K562 (cell line): ENCODE data around the gene KLHL18. TPM values are rescaled to one million over a fixed set of nuclear protein-coding genes. Genes with fewer than 3 reads are reported as not detected.

Experiments used
- ATAC-seq: fragments of 200-7000 bp; cut with Tn5 transposase; 3 replicates; pipeline ENCODE4 v1.9.1; 2020; ENCODE audit warnings: moderate library complexity
- BruUV-seq: library from RNA; stranded (reverse); fragments of 400-500 nt; replicated peaks from 2 replicates; lab custom pipeline; 2021; lab: Mats Ljungman, UMichigan
- CTCF ChIA-PET: fragments of 300-600 bp; formaldehyde crosslinking; extraction: SDS; loops from one replicate; lab custom pipeline; 2021; ENCODE audit warnings: low intra/inter-chr PET ratio; lab: Yijun Ruan, JAX
- POLR2A ChIA-PET: fragments of 300-600, 350-650 bp; sonication (Branson Sonifier 250); formaldehyde crosslinking; extraction: SDS; loops from one replicate; lab custom pipeline; 2021; ENCODE audit warnings: antibody characterized with exemption, inconsistent platforms; lab: Yijun Ruan, JAX
- DNase-seq, 4 experiments: peaks; one replicate each; pipeline versions ENCODE4 v3.0.0 to v3.0.0-alpha.2; 2011 to 2018; ENCODE audit warnings: low spot score in 3 of 4, mixed read lengths in 3 of 4; ENCODE audit errors: extremely low read depth in 1 of 4
- FAIRE-seq: peaks from 2 replicates; lab custom pipeline; 2011; peaks lifted over from hg19 to GRCh38; lab: Jason Lieb, UNC
- H2AFZ ChIP-seq: 2 replicates; pipeline ENCODE4 v1.6.0; 2011; ENCODE audit warnings: low read depth, low read length, control low read depth, inconsistent platforms
- H3K27ac ChIP-seq: fragments of 200-600 bp; 3 replicates; pipeline ENCODE4 v1.8.0; 2011; ENCODE audit warnings: low read depth, mild to moderate bottlenecking, control low read depth, inconsistent platforms, low read length, moderate library complexity, mixed read lengths; ENCODE audit errors: extremely low read depth
- H3K27me3 ChIP-seq, 2 experiments: fragments of 300-600 bp in 1 of 2; 2 replicates in 1 of 2; 3 replicates in 1 of 2; pipeline versions ENCODE4 v1.6.0 to v1.8.0; 2011; ENCODE audit warnings: inconsistent platforms in 2 of 2, low read length in 2 of 2, mild to moderate bottlenecking in 1 of 2, mixed read lengths in 1 of 2, moderate library complexity in 1 of 2; ENCODE audit not compliant: control insufficient read depth in 2 of 2, insufficient read depth in 2 of 2
- H3K36me3 ChIP-seq: fragments of 300-600 bp; 3 replicates; pipeline ENCODE4 v1.8.0; 2011; ENCODE audit warnings: mild to moderate bottlenecking, low read length, inconsistent platforms; ENCODE audit not compliant: control insufficient read depth, insufficient read depth
- H3K4me1 ChIP-seq, 2 experiments: fragments of 200-600 bp in 1 of 2; replicated peaks in 1 of 2; 2 replicates in 1 of 2; 3 replicates in 1 of 2; pipeline versions ENCODE4 v1.5.1 to v1.8.0; 2011; ENCODE audit warnings: inconsistent platforms in 2 of 2, low read length in 2 of 2, mild to moderate bottlenecking in 1 of 2, mixed read lengths in 1 of 2, moderate library complexity in 1 of 2; ENCODE audit not compliant: control insufficient read depth in 2 of 2, insufficient read depth in 2 of 2
- H3K4me2 ChIP-seq: 2 replicates; pipeline ENCODE4 v1.6.1; 2011; ENCODE audit warnings: low read length, control low read depth, inconsistent platforms, mixed read lengths; ENCODE audit not compliant: insufficient read depth
- H3K4me3 ChIP-seq: fragments of 200-600 bp; sonication (generic), shearing (Covaris generic); 2 replicates; pipeline ENCODE4 v1.5.1; 2016; ENCODE audit warnings: control low read depth, inconsistent platforms
- H3K79me2 ChIP-seq: fragments of 200-600 bp; 3 replicates; pipeline ENCODE4 v1.8.0; 2011; ENCODE audit warnings: low read length, inconsistent platforms; ENCODE audit not compliant: control insufficient read depth, insufficient read depth
- H3K9ac ChIP-seq, 2 experiments: 2 replicates each; pipeline versions ENCODE4 v1.6.0 to v1.6.1; 2011; ENCODE audit warnings: low read depth in 2 of 2, low read length in 2 of 2, control low read depth in 1 of 2, inconsistent platforms in 1 of 2, mild to moderate bottlenecking in 1 of 2, mixed read lengths in 1 of 2; ENCODE audit not compliant: insufficient read depth in 1 of 2
- H3K9me1 ChIP-seq: one replicate; pipeline ENCODE4 v1.6.0; 2011; ENCODE audit warnings: inconsistent platforms, mild to moderate bottlenecking, low read length, moderate library complexity; ENCODE audit not compliant: control insufficient read depth, insufficient read depth
- H3K9me3 ChIP-seq: replicated peaks from 2 replicates; pipeline ENCODE4 v1.5.1; 2011; ENCODE audit warnings: low read depth, low read length, inconsistent platforms; ENCODE audit not compliant: control insufficient read depth, insufficient read depth
- H4K20me1 ChIP-seq: replicated peaks from 2 replicates; pipeline ENCODE4 v1.6.1; 2011; ENCODE audit warnings: low read length, inconsistent platforms, mixed read lengths; ENCODE audit not compliant: control insufficient read depth, insufficient read depth
- ARID2 ChIP-seq: fragments of 450-650 bp; IDR thresholded peaks from 2 replicates; pipeline ENCODE4 v1.6.1; 2017; ENCODE audit warnings: antibody characterized with exemption, mild to moderate bottlenecking
- EHMT2 ChIP-seq: fragments of 450-650 bp; IDR thresholded peaks from 2 replicates; pipeline ENCODE4 v1.6.1; 2018; ENCODE audit warnings: antibody characterized with exemption
- FOXJ3 ChIP-seq: sonication (generic); formaldehyde crosslinking; IDR thresholded peaks from 2 replicates; pipeline ENCODE4 v1.4.0; 2020; ENCODE audit warnings: mild to moderate bottlenecking, missing genetic modification reagents
- GTF2E2 ChIP-seq: fragments of 200-800 bp; sonication (Bioruptor generic); IDR thresholded peaks from 2 replicates; pipeline ENCODE4 v1.6.1; 2016; ENCODE audit warnings: missing genetic modification characterization, missing compliant biosample characterization
- GTF2F1 ChIP-seq: IDR thresholded peaks from 2 replicates; pipeline ENCODE4 v1.6.1; 2011; ENCODE audit warnings: low read depth, low read length, improper control_type of control experiment
- IFI16 ChIP-seq: fragments of 250-450 bp; sonication (Bioruptor Pico); IDR thresholded peaks from 2 replicates; pipeline ENCODE4 v2.1.2; 2022; ENCODE audit warnings: mild to moderate bottlenecking, inconsistent platforms
- LEF1 ChIP-seq: fragments of 450-650 bp; IDR thresholded peaks from 2 replicates; pipeline ENCODE4 v1.6.1; 2016; ENCODE audit warnings: mild to moderate bottlenecking
- PTBP1 ChIP-seq: fragments of 200-400 bp; formaldehyde crosslinking; IDR thresholded peaks from 2 replicates; pipeline ENCODE4 v1.6.1; 2017; ENCODE audit warnings: low read depth, low read length
- RBBP5 ChIP-seq: fragments of 200-600 bp; sonication (generic); IDR thresholded peaks from 2 replicates; pipeline ENCODE4 v1.6.1; 2012; ENCODE audit warnings: borderline replicate concordance, mild to moderate bottlenecking, low read length, control low read depth, inconsistent platforms; ENCODE audit not compliant: insufficient read depth, poor library complexity, severe bottlenecking
- RBM14 ChIP-seq: fragments of 200-400 bp; formaldehyde crosslinking; IDR thresholded peaks from 2 replicates; pipeline ENCODE4 v1.6.1; 2018; ENCODE audit warnings: low read depth, mild to moderate bottlenecking, low read length, moderate library complexity, borderline replicate concordance; ENCODE audit not compliant: insufficient read depth
- ZNF12 ChIP-seq: sonication (generic); formaldehyde crosslinking; IDR thresholded peaks from 2 replicates; pipeline ENCODE4 v1.4.0; 2020; ENCODE audit warnings: mild to moderate bottlenecking, missing genetic modification reagents
- ZNF184 ChIP-seq: sonication (generic); formaldehyde crosslinking; IDR thresholded peaks from 2 replicates; pipeline ENCODE4 v1.5.0; 2020; ENCODE audit warnings: missing genetic modification reagents
- WGBS: fragments of 100-300 bp; shearing (Covaris generic); methylation state at CpG from one replicate; pipeline ENCODE4 v1.1.6; 2016; ENCODE audit warnings: low coverage, mixed read lengths; ENCODE audit not compliant: insufficient coverage; ENCODE audit errors: missing lambda C conversion rate; 5-methylcytosine and 5-hydroxymethylcytosine counted together
- in situ Hi-C: fragments of 300-500 bp; cut with MboI; formaldehyde crosslinking; loops from 4 replicates; pipeline ENCODE4 v1.15.0; 2018; ENCODE audit warnings: inconsistent platforms, mixed read lengths
- intact Hi-C: fragments of 100-400 bp; cut with micrococcal nuclease; formaldehyde crosslinking; loops from 2 replicates; pipeline ENCODE4 v1.14.2; 2022
- polyA plus RNA-seq, 8 experiments: library from polyadenylated mRNA; depleted of rRNA in 4 of 8; stranded (reverse) in 5 of 8; unstranded in 3 of 8; fragments of >200 nt; fragmentation: Nextera tagmentation in 2 of 8; fragmentation: Illumina TruSeq in 1 of 8; extraction: Ambion mirVana in 2 of 8; extraction: Trizol in 1 of 8; gene quantifications; 2 replicates each; pipeline versions ENCODE4 v1.2.1 to v1.2.3, GENCODE V29; 2011 to 2014; ENCODE audit warnings: inconsistent platforms in 1 of 8, missing spikeins in 1 of 8
- total RNA-seq, 7 experiments: library from RNA; depleted of rRNA in 6 of 7; stranded (reverse); fragments of >200 nt in 6 of 7; fragmentation: Illumina TruSeq in 2 of 7; extraction: Trizol in 2 of 7; gene quantifications; 2 replicates each; pipeline versions ENCODE4 v1.2.1 to v1.2.3, GENCODE V29; 2011 to 2021; ENCODE audit warnings: low replicate concordance in 1 of 7
- TF ChIP-seq, protein P1 (sequence below): fragments of 200-800 bp; sonication (Bioruptor generic); IDR thresholded peaks from 2 replicates; pipeline ENCODE4 v1.6.1; 2017; ENCODE audit warnings: missing genetic modification characterization, missing compliant biosample characterization
- TF ChIP-seq, protein P2 (sequence below): sonication (generic); formaldehyde crosslinking; IDR thresholded peaks from 2 replicates; pipeline ENCODE4 v1.8.1; 2023; ENCODE audit warnings: mild to moderate bottlenecking, missing genetic modification reagents
- TF ChIP-seq, protein P3 (sequence below): fragments of 450-650 bp; IDR thresholded peaks from 2 replicates; pipeline ENCODE4 v1.7.0; 2016; ENCODE audit warnings: borderline replicate concordance
- TF ChIP-seq, protein P4 (sequence below): IDR thresholded peaks from 2 replicates; pipeline ENCODE4 v1.6.1; 2016; ENCODE audit warnings: missing genetic modification characterization, missing compliant biosample characterization

The KLHL18 gene
- total and polyA plus RNA-seq, 9 of the 15 experiments (the other 6 are each of a cell fraction or from before 2014, with no cell fraction given) = 26.7 to 97.5 (median 48.7) TPM

DNA sequence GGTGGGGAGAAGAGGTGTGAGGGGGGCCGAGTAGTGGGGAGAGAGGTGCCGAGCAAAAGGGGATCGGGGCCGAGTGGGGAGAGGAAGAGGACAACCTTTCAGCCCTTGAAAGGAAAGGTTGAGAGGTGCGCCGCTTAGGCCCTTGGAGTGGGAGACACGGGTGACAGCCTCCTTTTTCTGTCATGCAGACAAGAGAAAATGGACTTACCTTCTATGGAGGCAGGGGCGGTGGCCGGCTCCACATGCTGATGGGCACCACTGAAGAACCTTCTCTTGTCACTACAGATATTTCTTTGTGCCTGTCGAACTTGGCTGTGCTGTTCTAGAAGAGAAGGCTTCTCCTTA is 421 bp downstream of the KLHL18 start:
- POLR2A ChIA-PET = interaction anchor here (0.6 to 1.3 kb wide), 7 partner anchors 8 to 917 kb away, joined by 3 to 12 read pairs (median 4); no protein-coding TSS in a partner anchor
- Histone ChIP-seq H3K9me3 (no peaks in the 10 kb centered on the region), H3K79me2 (peaks cover 66% of the 10 kb centered on the region), H3K4me1 (peaks cover 12 to 14% of the 10 kb centered on the region in 2 experiments), H2AFZ (peak overlapping the region; percentile 95), H3K27me3 (no peaks in the 10 kb centered on the region), H3K9ac (peak overlapping the region; percentile 80 to 98), H3K4me3 (peak overlapping the region; percentile 82), H3K27ac (peak overlapping the region; percentile 86), H4K20me1 (no peaks in the 10 kb centered on the region), H3K4me2 (peak overlapping the region; percentile 97), H3K9me1 (no peaks in the 10 kb centered on the region), H3K36me3 (peaks cover 33% of the 10 kb centered on the region)
- CTCF ChIA-PET = no interaction called here
- no TSS peak for BruUV-seq
- 0% methylated on average over 7 of the region's 10 CpGs for WGBS
- ATAC-seq (peak; percentile 41), DNase-seq (peak in 1 of 4 experiments; percentile 60), FAIRE-seq (no peak)
- in situ Hi-C loops = loop anchor here (5.0 kb wide), 1 partner anchor 39 kb away; no protein-coding TSS in a partner anchor
- intact Hi-C loops = loop anchor here (1.0 kb wide), 1 partner anchor 32 kb away; no protein-coding TSS in a partner anchor
- TF ChIP-seq EHMT2 (0 out of 2 replicates have a peak, but pooled peaks have one; percentile 5), GTF2F1 (no peak), RBBP5 (no peak), IFI16 (CRISPR knock-in tag) (no peak), LEF1 (no peak), ARID2 (no peak), ZNF12 (CRISPR knock-in tag) (no peak), ZNF184 (CRISPR knock-in tag) (no peak), RBM14 (no peak), PTBP1 (no peak), GTF2E2 (tag) (0 out of 2 replicates have a peak, but pooled peaks have one; percentile 5), FOXJ3 (CRISPR knock-in tag) (no peak)
- TF ChIP-seq, protein P1, sequence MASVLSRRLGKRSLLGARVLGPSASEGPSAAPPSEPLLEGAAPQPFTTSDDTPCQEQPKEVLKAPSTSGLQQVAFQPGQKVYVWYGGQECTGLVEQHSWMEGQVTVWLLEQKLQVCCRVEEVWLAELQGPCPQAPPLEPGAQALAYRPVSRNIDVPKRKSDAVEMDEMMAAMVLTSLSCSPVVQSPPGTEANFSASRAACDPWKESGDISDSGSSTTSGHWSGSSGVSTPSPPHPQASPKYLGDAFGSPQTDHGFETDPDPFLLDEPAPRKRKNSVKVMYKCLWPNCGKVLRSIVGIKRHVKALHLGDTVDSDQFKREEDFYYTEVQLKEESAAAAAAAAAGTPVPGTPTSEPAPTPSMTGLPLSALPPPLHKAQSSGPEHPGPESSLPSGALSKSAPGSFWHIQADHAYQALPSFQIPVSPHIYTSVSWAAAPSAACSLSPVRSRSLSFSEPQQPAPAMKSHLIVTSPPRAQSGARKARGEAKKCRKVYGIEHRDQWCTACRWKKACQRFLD (CRISPR knock-in tag) = peak; percentile 7; the same call in 1 of the 2 replicates
- TF ChIP-seq, protein P2, sequence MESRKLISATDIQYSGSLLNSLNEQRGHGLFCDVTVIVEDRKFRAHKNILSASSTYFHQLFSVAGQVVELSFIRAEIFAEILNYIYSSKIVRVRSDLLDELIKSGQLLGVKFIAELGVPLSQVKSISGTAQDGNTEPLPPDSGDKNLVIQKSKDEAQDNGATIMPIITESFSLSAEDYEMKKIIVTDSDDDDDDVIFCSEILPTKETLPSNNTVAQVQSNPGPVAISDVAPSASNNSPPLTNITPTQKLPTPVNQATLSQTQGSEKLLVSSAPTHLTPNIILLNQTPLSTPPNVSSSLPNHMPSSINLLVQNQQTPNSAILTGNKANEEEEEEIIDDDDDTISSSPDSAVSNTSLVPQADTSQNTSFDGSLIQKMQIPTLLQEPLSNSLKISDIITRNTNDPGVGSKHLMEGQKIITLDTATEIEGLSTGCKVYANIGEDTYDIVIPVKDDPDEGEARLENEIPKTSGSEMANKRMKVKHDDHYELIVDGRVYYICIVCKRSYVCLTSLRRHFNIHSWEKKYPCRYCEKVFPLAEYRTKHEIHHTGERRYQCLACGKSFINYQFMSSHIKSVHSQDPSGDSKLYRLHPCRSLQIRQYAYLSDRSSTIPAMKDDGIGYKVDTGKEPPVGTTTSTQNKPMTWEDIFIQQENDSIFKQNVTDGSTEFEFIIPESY (CRISPR knock-in tag) = no peak
- TF ChIP-seq, protein P3, sequence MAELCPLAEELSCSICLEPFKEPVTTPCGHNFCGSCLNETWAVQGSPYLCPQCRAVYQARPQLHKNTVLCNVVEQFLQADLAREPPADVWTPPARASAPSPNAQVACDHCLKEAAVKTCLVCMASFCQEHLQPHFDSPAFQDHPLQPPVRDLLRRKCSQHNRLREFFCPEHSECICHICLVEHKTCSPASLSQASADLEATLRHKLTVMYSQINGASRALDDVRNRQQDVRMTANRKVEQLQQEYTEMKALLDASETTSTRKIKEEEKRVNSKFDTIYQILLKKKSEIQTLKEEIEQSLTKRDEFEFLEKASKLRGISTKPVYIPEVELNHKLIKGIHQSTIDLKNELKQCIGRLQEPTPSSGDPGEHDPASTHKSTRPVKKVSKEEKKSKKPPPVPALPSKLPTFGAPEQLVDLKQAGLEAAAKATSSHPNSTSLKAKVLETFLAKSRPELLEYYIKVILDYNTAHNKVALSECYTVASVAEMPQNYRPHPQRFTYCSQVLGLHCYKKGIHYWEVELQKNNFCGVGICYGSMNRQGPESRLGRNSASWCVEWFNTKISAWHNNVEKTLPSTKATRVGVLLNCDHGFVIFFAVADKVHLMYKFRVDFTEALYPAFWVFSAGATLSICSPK = peak; percentile 60; the same call in 1 of the 2 replicates
- TF ChIP-seq, protein P4, sequence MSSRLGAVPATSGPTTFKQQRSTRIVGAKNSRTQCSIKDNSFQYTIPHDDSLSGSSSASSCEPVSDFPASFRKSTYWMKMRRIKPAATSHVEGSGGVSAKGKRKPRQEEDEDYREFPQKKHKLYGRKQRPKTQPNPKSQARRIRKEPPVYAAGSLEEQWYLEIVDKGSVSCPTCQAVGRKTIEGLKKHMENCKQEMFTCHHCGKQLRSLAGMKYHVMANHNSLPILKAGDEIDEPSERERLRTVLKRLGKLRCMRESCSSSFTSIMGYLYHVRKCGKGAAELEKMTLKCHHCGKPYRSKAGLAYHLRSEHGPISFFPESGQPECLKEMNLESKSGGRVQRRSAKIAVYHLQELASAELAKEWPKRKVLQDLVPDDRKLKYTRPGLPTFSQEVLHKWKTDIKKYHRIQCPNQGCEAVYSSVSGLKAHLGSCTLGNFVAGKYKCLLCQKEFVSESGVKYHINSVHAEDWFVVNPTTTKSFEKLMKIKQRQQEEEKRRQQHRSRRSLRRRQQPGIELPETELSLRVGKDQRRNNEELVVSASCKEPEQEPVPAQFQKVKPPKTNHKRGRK (tag) = peak; percentile 84
